Adrenal gland (tissue), 5 donors: Measurements from ENCODE around the gene IL6R.

ENCODE experiments used
- CTCF ChIP-seq, 6 experiments: fragments of 450-650 bp in 4 of 6; fragments of 200-600 bp in 2 of 6; sonication (generic) in 1 of 6; IDR thresholded peaks; 1 replicate in 5 of 6; 2 replicates in 1 of 6; pipeline versions ENCODE4 v1.5.1 to v1.8.0; 2016 to 2021; ENCODE audit warnings: antibody characterized with exemption in 6 of 6, mild to moderate bottlenecking in 2 of 6, moderate library complexity in 1 of 6
- POLR2A ChIP-seq, 2 donors: fragments of 450-650 bp; IDR thresholded peaks; one replicate each; pipeline ENCODE4 v1.6.1; 2017; ENCODE audit warnings: antibody characterized with exemption in 2 of 2, mild to moderate bottlenecking in 2 of 2, moderate library complexity in 1 of 2
- donor health status: DM: no; HTN: no; CAD: no.

DNA sequence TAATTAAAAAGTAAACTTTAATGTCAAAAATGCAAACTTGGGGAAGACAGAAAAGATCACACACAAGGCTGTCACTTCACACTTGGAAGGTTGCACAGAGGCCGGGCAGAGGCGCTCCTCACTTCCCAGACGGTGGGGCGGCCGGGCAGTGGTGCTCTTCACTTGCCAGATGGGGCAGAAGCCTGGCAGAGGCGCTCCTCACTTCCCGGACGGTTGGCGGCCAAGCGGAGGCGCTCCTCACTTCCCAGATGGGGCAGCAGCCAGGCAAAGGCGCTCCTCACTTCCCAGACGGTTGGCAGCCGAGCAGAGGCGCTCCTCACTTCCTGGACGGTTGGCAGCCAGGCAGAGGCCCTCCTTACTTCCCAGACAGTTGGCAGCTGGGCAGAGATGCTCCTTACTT lies 25.8 kb upstream of the IL6R start:
- TF ChIP-seq CTCF (IDR thresholded peaks at IDR 0.05) (no peak), POLR2A (IDR thresholded peaks at IDR 0.05) (no peak)
